HTR-8/SVneo (cell line): Measurements from ENCODE around the gene PLPP7.
"Not testable (repeated sequence)": the region's sequence is repeated elsewhere in the genome, so short reads cannot be mapped to it uniquely, and the experiment has no call there.

Experiments
- DNase-seq: peaks from one replicate; pipeline ENCODE4 v3.0.0; 2011; ENCODE audit warnings: low spot score, mixed read lengths; ENCODE audit not compliant: insufficient read length
- FAIRE-seq: peaks from 2 replicates; lab custom pipeline; 2011; peaks lifted over from hg19 to GRCh38; lab: Jason Lieb, UNC

Gene PLPP7

DNA sequence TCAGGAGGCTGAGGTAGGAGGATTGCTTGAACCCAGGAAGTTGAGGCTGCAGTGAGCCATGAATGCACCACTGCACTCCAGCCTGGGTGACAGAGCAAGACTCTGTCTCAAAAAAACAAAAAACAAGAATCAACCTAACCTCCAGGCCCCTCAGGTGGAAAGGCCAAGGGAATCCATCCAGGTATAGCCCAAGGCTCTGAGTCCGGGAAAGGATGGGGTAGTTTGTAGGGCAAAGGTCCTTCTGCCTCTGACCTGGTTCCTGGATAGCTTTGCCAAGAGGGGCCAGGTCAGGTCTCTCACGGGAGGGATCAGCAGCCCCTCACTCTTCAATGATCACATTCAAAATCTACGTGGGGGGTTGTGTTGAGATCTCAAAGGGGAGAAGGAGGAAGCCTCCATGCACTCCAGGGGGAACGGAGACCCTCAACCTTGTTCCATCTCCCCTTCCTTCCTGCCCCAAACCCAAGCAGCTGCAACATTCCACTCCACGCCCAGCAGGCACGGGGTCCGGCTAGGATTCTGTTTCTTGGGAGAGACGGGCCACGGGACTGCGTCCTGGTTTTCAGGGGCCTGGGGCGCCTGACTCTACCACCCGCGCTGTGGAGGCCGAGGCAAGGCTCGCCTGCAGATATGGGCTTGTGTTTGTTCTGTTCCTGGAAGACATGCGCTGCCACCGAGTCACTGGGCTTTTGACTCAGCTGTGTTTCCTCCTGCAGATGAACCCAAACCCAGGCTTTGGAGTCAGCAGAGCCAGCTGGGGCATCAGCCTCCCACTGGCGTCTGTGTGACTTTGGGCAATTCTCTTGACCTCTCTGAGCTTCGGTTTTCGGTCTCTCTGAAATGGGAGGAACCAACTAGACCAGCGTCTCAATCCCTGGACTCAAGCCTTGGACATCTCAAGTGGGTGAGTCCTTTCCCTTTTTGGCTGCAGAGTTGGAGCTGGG lies 35.5 kb downstream of the PLPP7 start:
- FAIRE-seq: no peak
- no peak for DNase-seq

DNA sequence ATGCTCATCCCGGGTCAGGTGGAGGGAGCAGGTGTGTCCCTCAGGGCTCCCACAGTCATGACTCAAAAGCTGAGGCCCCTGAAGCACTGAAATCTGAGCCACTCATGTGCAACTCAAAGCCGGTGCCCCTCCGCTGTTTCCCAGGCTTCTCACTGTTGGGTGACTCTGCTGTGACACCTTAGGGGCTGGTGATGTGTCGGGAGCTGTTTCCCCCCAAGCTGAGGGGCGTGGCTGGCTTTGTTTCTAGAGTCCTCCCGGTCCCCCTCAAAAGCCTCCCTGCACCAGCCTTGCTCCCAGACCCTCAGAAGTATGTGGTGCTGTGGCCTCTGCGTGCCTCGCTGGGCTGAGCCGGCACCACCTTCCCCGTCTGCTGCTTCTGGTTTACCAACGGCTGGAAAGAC lies 39.7 kb downstream of the PLPP7 start:
- FAIRE-seq (no peak), DNase-seq (no peak)

DNA sequence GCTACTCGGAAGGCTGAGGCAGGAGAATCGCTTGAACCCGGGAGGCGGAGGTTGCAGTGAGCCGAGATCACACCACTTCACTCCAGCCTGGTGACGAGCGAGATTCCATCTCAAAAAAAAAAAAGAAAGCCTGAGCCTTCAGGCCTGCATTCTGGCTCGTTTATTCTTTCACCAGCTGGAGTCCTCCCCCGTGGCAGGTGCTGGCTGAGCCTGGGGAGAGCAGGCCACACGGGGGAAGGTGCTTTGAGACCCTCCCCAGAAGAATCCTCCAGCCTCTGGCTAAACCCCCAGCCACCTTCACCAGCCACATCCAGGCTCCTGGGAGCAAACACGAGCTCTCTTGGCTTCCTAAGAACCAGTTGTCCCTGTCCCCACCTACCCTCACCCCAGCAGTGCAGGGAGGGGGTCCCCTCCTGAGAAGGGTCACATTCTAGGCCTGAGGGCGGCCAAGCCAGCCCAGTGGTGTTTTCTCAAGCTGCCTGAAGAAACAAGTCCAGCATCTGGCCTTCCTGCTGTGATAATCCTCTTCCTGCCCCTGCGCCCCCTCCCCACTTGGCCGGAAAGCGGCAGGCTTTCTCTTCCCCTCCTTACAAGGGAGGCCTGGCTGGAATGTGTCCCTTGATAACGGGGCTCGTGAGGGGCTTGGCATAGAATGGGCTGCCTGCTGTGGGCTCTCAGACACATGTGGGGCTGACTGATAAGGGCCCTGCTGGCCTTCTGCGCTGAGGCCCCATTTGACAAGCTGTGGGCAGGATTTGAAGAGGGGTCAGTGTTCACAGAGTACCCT lies 41.5 kb downstream of the PLPP7 start:
- DNase-seq: no peak
- FAIRE-seq: no peak

GRCh38 chr9:131331996-131332395 lies 42.5 kb downstream of the PLPP7 start:
- DNase-seq, FAIRE-seq: not testable (repeated sequence)

- DNase-seq (no peak), FAIRE-seq (no peak)
Observed at GRCh38 chr9:131333771-131334628, 44.5 kb downstream of the PLPP7 start.

DNA sequence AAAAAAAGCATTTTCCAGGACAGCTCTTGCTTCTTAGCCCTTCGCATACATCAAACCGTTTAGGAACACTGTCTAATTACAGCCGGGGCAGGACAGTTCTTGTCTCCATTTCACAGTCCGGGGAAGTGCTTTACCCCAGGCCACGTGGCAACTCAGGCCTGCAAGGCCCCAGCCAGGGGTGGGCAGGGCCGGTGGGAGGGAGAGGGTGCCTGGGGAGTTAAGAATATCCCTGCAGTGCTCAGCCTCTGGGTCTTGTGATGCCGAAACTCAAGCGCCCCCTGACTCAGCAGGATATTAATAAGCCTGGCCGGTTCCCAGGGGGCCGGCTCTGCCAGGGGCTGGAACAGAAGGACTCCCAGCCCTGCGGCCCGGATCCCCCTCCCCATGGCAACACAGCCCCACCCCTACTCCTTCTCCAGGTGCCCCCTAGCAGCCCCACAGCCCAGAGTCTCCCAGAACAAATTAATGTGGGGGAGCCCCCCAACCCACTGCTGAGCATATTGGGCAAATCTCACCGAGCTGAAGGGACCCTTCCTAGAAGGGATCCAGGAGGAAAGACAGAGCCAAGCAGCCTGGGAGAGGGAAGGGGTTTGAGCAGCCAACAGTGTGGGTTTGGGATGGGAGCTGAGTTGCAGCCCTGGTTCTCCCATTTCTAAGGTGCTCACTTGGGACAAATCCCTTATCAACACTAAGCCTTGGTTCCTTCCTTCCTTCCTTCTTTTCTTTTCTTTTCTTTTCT lies 45.3 kb downstream of the PLPP7 start:
- no peak for DNase-seq

DNA sequence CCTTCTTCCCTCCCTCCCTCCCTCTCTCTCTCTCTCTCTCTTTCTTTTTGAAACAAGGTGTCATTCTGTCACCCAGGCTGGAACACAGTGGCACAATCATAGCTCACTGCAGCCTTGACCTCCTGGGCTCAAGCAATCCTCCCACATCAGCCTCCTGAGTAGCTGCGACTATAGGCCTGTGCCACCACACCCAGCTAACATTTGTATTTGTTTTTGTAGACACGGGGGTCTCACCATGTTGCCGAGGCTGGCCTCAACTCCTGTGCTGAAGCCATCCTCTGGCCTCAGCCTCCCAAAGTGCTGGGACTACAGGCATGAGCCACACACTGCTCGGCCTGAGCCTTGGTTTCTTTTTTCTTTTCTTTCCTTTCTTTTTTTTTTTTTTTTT lies 45.8 kb downstream of the PLPP7 start:
- DNase-seq: no peak
- FAIRE-seq: no peak

More for the DNA sequence above, 45.3 kb downstream of the PLPP7 start:
- FAIRE-seq: no peak

DNA sequence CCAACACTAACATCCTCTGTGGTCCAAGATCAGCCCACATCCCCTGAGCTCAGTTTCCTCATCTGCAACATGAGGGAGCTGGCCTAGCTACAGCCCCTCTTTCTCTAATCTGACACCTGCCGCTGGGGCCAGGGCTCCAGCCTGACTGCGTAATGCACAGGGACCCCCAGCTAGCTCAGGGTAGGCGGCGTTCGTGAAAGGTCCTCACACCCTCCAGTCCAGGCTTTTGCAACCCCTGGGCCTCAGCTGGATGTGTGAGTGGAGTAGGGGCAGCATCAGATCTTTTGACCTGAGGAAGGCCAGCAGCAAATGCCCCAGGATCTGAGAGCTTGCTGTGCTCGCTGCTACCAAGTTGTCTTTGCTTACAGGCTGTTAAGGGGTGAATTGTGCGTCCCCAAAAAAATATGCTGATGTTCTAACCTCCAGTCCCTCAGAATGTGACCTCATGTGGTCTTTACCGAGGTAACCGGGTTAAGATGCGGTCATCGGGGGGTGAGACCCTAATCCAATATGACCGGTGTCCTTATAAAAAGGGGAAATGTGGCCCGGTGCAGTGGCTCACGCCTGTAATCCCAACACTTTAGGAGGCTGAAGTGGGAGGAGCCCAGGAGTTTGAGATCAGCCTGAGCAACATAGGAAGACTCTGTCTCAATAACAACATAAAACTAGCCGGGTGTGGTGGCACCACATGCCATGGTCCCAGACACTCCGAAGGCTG lies 47.8 kb downstream of the PLPP7 start:
- no peak for DNase-seq
- no peak for FAIRE-seq

GRCh38 chr9:131339212-131339611 lies 49.7 kb downstream of the PLPP7 start:
- not testable (repeated sequence) for DNase-seq, FAIRE-seq

DNA sequence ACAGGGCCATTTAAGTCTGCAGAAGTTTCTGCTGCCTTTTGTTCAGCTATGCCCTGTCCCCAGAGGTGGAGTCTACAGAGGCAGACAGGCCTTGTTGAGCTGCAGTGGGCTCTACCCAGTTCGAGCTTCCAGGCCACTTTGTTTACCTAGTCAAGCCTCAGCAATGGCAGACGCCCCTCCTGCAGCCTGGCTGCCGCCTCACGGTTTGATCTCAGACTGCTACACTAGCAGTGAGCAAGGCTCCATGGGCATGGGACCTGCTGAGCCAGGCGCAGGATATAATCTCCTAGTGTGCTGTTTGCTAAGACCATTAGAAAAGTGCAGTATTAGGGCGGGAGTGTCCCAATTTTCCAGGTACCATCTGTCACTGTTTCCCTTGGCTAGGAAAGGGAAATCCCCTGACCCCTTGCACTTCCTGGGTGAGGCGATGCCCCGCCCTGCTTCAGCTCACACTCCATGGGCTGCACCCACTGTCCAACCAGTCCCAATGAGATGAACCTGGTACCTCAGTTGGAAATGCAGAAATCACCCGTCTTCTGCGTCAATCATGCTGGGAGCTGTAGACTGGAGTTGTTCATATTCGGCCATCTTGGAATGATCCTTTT lies 55.5 kb downstream of the PLPP7 start:
- not testable (repeated sequence) for FAIRE-seq, DNase-seq

DNA sequence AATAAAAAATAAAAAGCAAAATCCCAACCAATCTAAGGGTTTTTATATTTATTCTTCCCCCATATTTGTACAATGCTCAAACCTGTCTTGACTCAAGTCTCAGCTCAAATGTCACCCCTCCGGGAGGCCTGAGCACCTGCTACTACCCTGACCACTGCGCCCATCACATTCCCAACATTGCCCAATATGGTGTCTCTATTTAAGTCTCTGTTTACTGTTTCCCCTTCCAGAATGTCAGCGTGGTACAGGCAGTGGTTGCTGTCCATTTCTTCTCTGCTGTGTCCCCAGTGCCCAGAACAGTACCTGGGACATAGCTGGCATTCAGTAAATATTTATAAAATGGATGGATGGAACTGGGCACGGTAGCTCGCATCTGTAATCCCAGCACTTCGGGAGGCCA lies 57.0 kb downstream of the PLPP7 start:
- DNase-seq: no peak
- FAIRE-seq: no peak

GRCh38 chr9:131347376-131348020 lies 58.0 kb downstream of the PLPP7 start:
- no peak for DNase-seq

GRCh38 chr9:131348631-131349521 lies 59.4 kb downstream of the PLPP7 start:
- DNase-seq (no peak), FAIRE-seq (no peak)

More at GRCh38 chr9:131347376-131348020, 58.0 kb downstream of the PLPP7 start:
- FAIRE-seq: no peak

DNA sequence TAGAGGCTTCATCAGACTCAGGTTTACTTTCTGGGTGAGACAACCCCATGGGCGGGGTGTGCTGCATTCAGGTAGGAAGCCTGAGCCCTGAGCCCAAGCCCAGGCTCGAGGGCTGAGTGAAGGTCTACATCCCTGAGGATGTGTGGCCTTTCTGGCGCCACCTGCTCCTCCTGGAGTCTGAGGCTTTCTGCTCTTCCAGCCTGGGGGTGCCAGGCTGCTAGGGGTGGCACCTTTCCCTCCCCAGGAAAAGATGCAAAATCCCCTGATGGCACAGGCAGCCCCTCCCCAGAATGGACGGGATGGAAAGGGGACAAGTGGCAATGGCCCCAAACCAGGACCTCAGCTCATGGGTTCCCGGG lies 60.0 kb downstream of the PLPP7 start:
- FAIRE-seq (no peak), DNase-seq (no peak)

DNA sequence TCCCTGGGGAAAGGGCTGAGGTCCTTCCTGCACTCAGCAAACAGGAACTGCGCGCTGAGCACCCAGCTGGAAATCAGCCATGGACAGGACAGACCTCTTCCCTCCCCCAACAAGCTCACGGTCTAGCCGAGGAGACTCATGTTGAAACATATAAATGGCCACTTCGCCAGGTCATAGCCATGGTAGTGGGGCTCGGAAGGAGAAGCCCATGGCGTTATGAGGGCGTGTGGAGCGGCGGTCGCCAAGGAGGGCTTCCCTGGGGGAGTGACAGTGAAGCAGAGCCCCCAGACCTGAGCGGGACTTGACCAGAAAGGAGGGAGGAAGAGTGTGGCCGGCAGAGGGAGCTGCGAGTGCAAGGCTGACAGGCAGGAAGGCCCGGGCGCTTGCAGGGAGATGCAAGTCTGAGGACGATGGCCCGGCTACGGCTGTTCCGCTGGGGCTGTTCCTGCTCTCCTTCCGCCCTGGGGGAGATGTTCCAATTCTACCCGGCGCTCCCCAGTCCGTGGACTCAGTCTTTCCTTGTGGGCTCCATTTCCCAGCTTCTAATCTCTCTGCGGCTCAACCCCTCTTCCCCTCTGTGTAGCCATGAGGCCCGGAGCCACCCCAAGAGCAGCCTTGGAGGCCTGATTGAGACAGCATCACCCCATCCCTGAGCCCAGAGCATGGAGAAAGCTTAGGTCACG lies 60.5 kb downstream of the PLPP7 start:
- DNase-seq (peak; percentile 83), FAIRE-seq (no peak)

DNA sequence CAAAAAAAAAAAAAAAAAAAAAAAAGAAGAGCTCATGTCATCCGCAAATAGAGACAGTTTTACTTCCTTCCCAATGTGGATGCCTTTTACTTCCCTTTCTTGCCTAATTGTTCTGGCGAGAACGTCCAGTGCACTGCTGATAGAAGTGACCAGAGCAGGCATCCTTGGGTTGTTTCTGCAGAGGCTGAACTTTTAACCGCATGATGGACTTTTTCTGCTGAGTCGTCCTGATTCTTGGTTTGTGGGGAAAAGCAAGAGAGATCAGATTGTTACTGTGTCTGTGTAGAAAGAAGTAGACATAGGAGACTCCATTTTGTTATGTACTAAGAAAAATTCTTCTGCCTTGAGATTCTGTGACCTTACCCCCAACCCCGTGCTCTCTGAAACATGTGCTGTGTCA lies 67.0 kb downstream of the PLPP7 start:
- not testable (repeated sequence) for FAIRE-seq, DNase-seq

DNA sequence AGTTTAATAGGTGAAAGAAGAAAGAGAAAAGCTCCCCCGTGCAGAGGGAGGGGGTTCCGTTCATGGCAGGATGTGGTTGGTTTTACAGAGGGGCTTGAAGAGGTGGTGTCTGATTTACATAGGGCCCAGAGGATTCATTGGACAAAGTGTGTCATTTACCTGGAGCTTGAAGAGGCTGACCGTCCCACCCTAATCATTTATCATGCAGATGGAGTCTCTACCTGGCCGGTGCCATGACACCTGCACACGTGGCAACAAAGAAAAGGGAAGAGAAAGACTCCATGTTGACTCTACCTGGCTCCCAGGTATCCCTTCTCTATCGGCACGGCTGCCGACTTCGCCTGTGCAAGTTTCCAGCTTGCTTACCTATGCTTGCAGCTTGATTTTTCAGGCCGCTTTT lies 69.0 kb downstream of the PLPP7 start:
- DNase-seq: no peak
- no peak for FAIRE-seq
